Stimulated activated naive CD8-positive, alpha-beta T cell treated with anti-CD3 and anti-CD28 coated beads, Interleukin-15, Interleukin-2, amounts not matched to agents 100 ng/mL and 50 ng/mL, for 24 hours (primary cell): Measurements from ENCODE around the gene CEP83.
A peak's percentile ranks its signal among the peaks of the same experiment; 100 is the strongest.

Source experiments
- H3K27ac Mint-ChIP-seq: one replicate; pipeline ENCODE4 v1.8.0; 2021; ENCODE audit warnings: mild to moderate bottlenecking, mixed read lengths
- H3K27me3 Mint-ChIP-seq: one replicate; pipeline ENCODE4 v1.8.0; 2021; ENCODE audit warnings: mixed read lengths
- H3K36me3 Mint-ChIP-seq: one replicate; pipeline ENCODE4 v1.8.0; 2021; ENCODE audit warnings: low read depth, mixed read lengths
- H3K4me1 Mint-ChIP-seq: one replicate; pipeline ENCODE4 v1.8.0; 2021; ENCODE audit warnings: low read depth, mixed read lengths
- H3K4me3 Mint-ChIP-seq: one replicate; pipeline ENCODE4 v1.8.0; 2021; ENCODE audit warnings: mild to moderate bottlenecking, mixed read lengths
- H3K9me3 Mint-ChIP-seq: one replicate; pipeline ENCODE4 v1.8.0; 2021; ENCODE audit warnings: mixed read lengths

Gene CEP83

GRCh38 chr12:94459728-94460615, at the start of gene CEP83:
TSS of gene CEP83 (minus strand) at chr12:94459867. CDS start at chr12:94412490, 47,377 bp downstream.
- peak within 1 kb of the TSS; percentile 97 for H3K27ac Mint-ChIP-seq
- peaks cover 40% of the 10 kb centered on the region for H3K4me1 Mint-ChIP-seq
- H3K4me3 Mint-ChIP-seq, result peak within 1 kb of the TSS; percentile 92
- no peaks in the 10 kb centered on the region for H3K9me3 Mint-ChIP-seq
- H3K27me3 Mint-ChIP-seq, result peaks cover 16% of the 10 kb centered on the region
- H3K36me3 Mint-ChIP-seq, result peaks cover 30% of the 10 kb centered on the region

- no peaks in the 10 kb centered on the region for H3K27me3 Mint-ChIP-seq
- no peaks in the 10 kb centered on the region for H3K4me1 Mint-ChIP-seq
- no peaks in the 10 kb centered on the region for H3K36me3 Mint-ChIP-seq
- no peak overlapping the region for H3K4me3 Mint-ChIP-seq
- H3K27ac Mint-ChIP-seq, result no peak overlapping the region
- no peaks in the 10 kb centered on the region for H3K9me3 Mint-ChIP-seq
These were observed 49.6 kb upstream of the CEP83 start for GRCh38 chr12:94509317-94509716.

GRCh38 chr12:94507455-94507854, 47.8 kb upstream of the CEP83 start:
- Mint-ChIP-seq H3K9me3 (peaks cover 6% of the 10 kb centered on the region), H3K27me3 (no peaks in the 10 kb centered on the region), H3K36me3 (no peaks in the 10 kb centered on the region), H3K27ac (no peak overlapping the region), H3K4me1 (no peaks in the 10 kb centered on the region), H3K4me3 (no peak overlapping the region)

GRCh38 chr12:94504386-94504785, 44.7 kb upstream of the CEP83 start:
- Mint-ChIP-seq H3K27ac (no peak overlapping the region), H3K4me1 (peaks cover 7% of the 10 kb centered on the region), H3K4me3 (no peak overlapping the region), H3K27me3 (peaks cover 6% of the 10 kb centered on the region), H3K36me3 (no peaks in the 10 kb centered on the region), H3K9me3 (peaks cover 11% of the 10 kb centered on the region)

- Mint-ChIP-seq H3K27ac (no peak overlapping the region), H3K27me3 (peaks cover 6% of the 10 kb centered on the region), H3K4me1 (peaks cover 7% of the 10 kb centered on the region), H3K9me3 (peaks cover 12% of the 10 kb centered on the region), H3K36me3 (no peaks in the 10 kb centered on the region), H3K4me3 (no peak overlapping the region)
These were observed 44.0 kb upstream of the CEP83 start for GRCh38 chr12:94503619-94504018.

- Mint-ChIP-seq H3K9me3 (peaks cover 14% of the 10 kb centered on the region), H3K4me3 (no peak overlapping the region), H3K36me3 (no peaks in the 10 kb centered on the region)
These were observed 41.3 kb upstream of the CEP83 start for GRCh38 chr12:94500831-94501567.

GRCh38 chr12:94498698-94499097, 39.0 kb upstream of the CEP83 start:
- H3K9me3 Mint-ChIP-seq, result peaks cover 14% of the 10 kb centered on the region
- no peaks in the 10 kb centered on the region for H3K36me3 Mint-ChIP-seq
- peaks cover 7% of the 10 kb centered on the region for H3K4me1 Mint-ChIP-seq
- no peak overlapping the region for H3K27ac Mint-ChIP-seq
- H3K4me3 Mint-ChIP-seq, result no peak overlapping the region
- peaks cover 6% of the 10 kb centered on the region for H3K27me3 Mint-ChIP-seq

More at GRCh38 chr12:94500831-94501567, 41.3 kb upstream of the CEP83 start:
- peaks cover 6% of the 10 kb centered on the region for H3K27me3 Mint-ChIP-seq
- H3K27ac Mint-ChIP-seq, result no peak overlapping the region
- H3K4me1 Mint-ChIP-seq, result peaks cover 7% of the 10 kb centered on the region

- peaks cover 6% of the 10 kb centered on the region for H3K27me3 Mint-ChIP-seq
- H3K27ac Mint-ChIP-seq, result no peak overlapping the region
- H3K9me3 Mint-ChIP-seq, result peaks cover 13% of the 10 kb centered on the region
- peaks cover 7% of the 10 kb centered on the region for H3K4me1 Mint-ChIP-seq
- no peak overlapping the region for H3K4me3 Mint-ChIP-seq
- H3K36me3 Mint-ChIP-seq, result no peaks in the 10 kb centered on the region
These were observed 38.4 kb upstream of the CEP83 start for GRCh38 chr12:94498073-94498472.

- Mint-ChIP-seq H3K27ac (no peak overlapping the region), H3K36me3 (no peaks in the 10 kb centered on the region), H3K9me3 (peaks cover 4% of the 10 kb centered on the region), H3K27me3 (no peaks in the 10 kb centered on the region), H3K4me1 (peaks cover under 1% of the 10 kb centered on the region), H3K4me3 (no peak overlapping the region)
These were observed 35.9 kb upstream of the CEP83 start for GRCh38 chr12:94495445-94496115.

- H3K27me3 Mint-ChIP-seq, result no peaks in the 10 kb centered on the region
- H3K27ac Mint-ChIP-seq, result no peak overlapping the region
These were observed 31.8 kb upstream of the CEP83 start for GRCh38 chr12:94491489-94491888.

GRCh38 chr12:94488463-94488862, 28.8 kb upstream of the CEP83 start:
- Mint-ChIP-seq H3K9me3 (no peaks in the 10 kb centered on the region), H3K27me3 (no peaks in the 10 kb centered on the region), H3K36me3 (no peaks in the 10 kb centered on the region), H3K27ac (no peak overlapping the region), H3K4me3 (no peak overlapping the region), H3K4me1 (peaks cover 7% of the 10 kb centered on the region)

More at GRCh38 chr12:94491489-94491888, 31.8 kb upstream of the CEP83 start:
- no peak overlapping the region for H3K4me3 Mint-ChIP-seq
- H3K9me3 Mint-ChIP-seq, result no peaks in the 10 kb centered on the region
- no peaks in the 10 kb centered on the region for H3K36me3 Mint-ChIP-seq
- peaks cover 7% of the 10 kb centered on the region for H3K4me1 Mint-ChIP-seq

- Mint-ChIP-seq H3K27ac (no peak overlapping the region), H3K27me3 (peaks cover 4% of the 10 kb centered on the region), H3K4me3 (no peak overlapping the region), H3K4me1 (no peaks in the 10 kb centered on the region), H3K9me3 (no peaks in the 10 kb centered on the region), H3K36me3 (no peaks in the 10 kb centered on the region)
These were observed 22.1 kb upstream of the CEP83 start for GRCh38 chr12:94481734-94482133.

- Mint-ChIP-seq H3K4me1 (no peaks in the 10 kb centered on the region), H3K36me3 (no peaks in the 10 kb centered on the region), H3K27ac (no peak overlapping the region), H3K9me3 (no peaks in the 10 kb centered on the region), H3K4me3 (no peak overlapping the region), H3K27me3 (no peaks in the 10 kb centered on the region)
These were observed 9.9 kb upstream of the CEP83 start for GRCh38 chr12:94469522-94469921.

- H3K4me1 Mint-ChIP-seq, result peaks cover 35% of the 10 kb centered on the region
- peaks cover 24% of the 10 kb centered on the region for H3K36me3 Mint-ChIP-seq
- peak overlapping the region; percentile 97 for H3K27ac Mint-ChIP-seq
- peak overlapping the region; percentile 92 for H3K4me3 Mint-ChIP-seq
- no peaks in the 10 kb centered on the region for H3K9me3 Mint-ChIP-seq
- H3K27me3 Mint-ChIP-seq, result peaks cover 16% of the 10 kb centered on the region
These were observed 921 bp upstream of the CEP83 start for GRCh38 chr12:94460616-94460959.
